Measurements from ENCODE around the gene TAF3.

TAF3 gene

GRCh38 chr10:8043569-8044306 lies 225.4 kb downstream of the TAF3 start:
- in situ Hi-C loops (cut with MboI; ENCODE audit: low sequenced_read_pairs), result no loop called here

- in situ Hi-C loops (cut with MboI; ENCODE audit: low sequenced_read_pairs), result no loop called here
These were observed 226.1 kb downstream of the TAF3 start for GRCh38 chr10:8044331-8044907.

- in situ Hi-C loops (cut with MboI; ENCODE audit: low sequenced_read_pairs), result no loop called here
These were observed 226.8 kb downstream of the TAF3 start for GRCh38 chr10:8044908-8045725.

- in situ Hi-C loops (cut with MboI; ENCODE audit: low sequenced_read_pairs), result no loop called here
These were observed 227.6 kb downstream of the TAF3 start for GRCh38 chr10:8045726-8046494.

- in situ Hi-C loops (cut with MboI; ENCODE audit: low sequenced_read_pairs), result no loop called here
These were observed 229.4 kb downstream of the TAF3 start for GRCh38 chr10:8047452-8048280.

- in situ Hi-C loops (cut with MboI; ENCODE audit: low sequenced_read_pairs), result no loop called here
These were observed 230.1 kb downstream of the TAF3 start for GRCh38 chr10:8048281-8049008.

GRCh38 chr10:8049045-8049864 lies 230.9 kb downstream of the TAF3 start:
- in situ Hi-C loops (cut with MboI; ENCODE audit: low sequenced_read_pairs), result no loop called here

GRCh38 chr10:8049865-8050555 lies 231.7 kb downstream of the TAF3 start:
- in situ Hi-C loops (cut with MboI; ENCODE audit: low sequenced_read_pairs), result no loop called here

- in situ Hi-C loops (cut with MboI; ENCODE audit: low sequenced_read_pairs), result no loop called here
These were observed 232.3 kb downstream of the TAF3 start for GRCh38 chr10:8050556-8051108.

- in situ Hi-C loops (cut with MboI; ENCODE audit: low sequenced_read_pairs), result no loop called here
These were observed 233.0 kb downstream of the TAF3 start for GRCh38 chr10:8051109-8051821.

- in situ Hi-C loops (cut with MboI; ENCODE audit: low sequenced_read_pairs), result no loop called here
These were observed 233.5 kb downstream of the TAF3 start for GRCh38 chr10:8051851-8052257.

- in situ Hi-C loops (cut with MboI; ENCODE audit: low sequenced_read_pairs), result no loop called here
These were observed 234.1 kb downstream of the TAF3 start for GRCh38 chr10:8052341-8052955.

- in situ Hi-C loops (cut with MboI; ENCODE audit: low sequenced_read_pairs), result no loop called here
These were observed 234.7 kb downstream of the TAF3 start for GRCh38 chr10:8052956-8053445.

GRCh38 chr10:8053446-8054243 lies 235.3 kb downstream of the TAF3 start:
- in situ Hi-C loops (cut with MboI; ENCODE audit: low sequenced_read_pairs), result no loop called here

GRCh38 chr10:8054244-8054493 lies 235.9 kb downstream of the TAF3 start:
- in situ Hi-C loops (cut with MboI; ENCODE audit: low sequenced_read_pairs), result no loop called here

All from HL-60/S4 (cell line).